ENCODE results near the gene BPIFB1. TPM values are rescaled to one million over a fixed set of nuclear protein-coding genes. Genes with fewer than 3 reads are reported as not detected.

Gene BPIFB1
- total and polyA plus RNA-seq, 2 of the 8 experiments (the other 6 are each of a cell fraction or from before 2014, with no cell fraction given) = not detected

GRCh38 chr20:33251496-33251895, 31.5 kb upstream of the BPIFB1 start (continued):
- TF ChIP-seq TAF1 (IDR thresholded peaks at IDR 0.05; ENCODE audit: low read depth, low read length) = no peak
- TF ChIP-seq CBX5 (IDR thresholded peaks at IDR 0.05; ENCODE audit: low read depth, low read length) = no peak
- no peak for TF ChIP-seq E2F6 (IDR thresholded peaks at IDR 0.05)
- no peak for TF ChIP-seq JUND (IDR thresholded peaks at IDR 0.05; ENCODE audit: low read length)
- TF ChIP-seq KDM4A (IDR thresholded peaks at IDR 0.05; ENCODE audit: low read depth, low read length, severe bottlenecking) = no peak
- no peak for TF ChIP-seq EZH2 (IDR thresholded peaks at IDR 0.05; ENCODE audit: low read depth, low read length, severe bottlenecking)

All from H1 (cell line).